ENCODE data around the gene AKR1B1.

The AKR1B1 gene

GRCh38 chr7:134478707-134479106 is 19.8 kb upstream of the AKR1B1 start:
- no peak for TF ChIP-seq CTCF (conservative IDR thresholded peaks at IDR 0.05)
- no peak overlapping the region for H3K27ac ChIP-seq

- no peak overlapping the region for H3K27ac ChIP-seq
Observed at GRCh38 chr7:134477954-134478353, 19.1 kb upstream of the AKR1B1 start.

GRCh38 chr7:134476044-134476443 is 17.1 kb upstream of the AKR1B1 start:
- H3K27ac ChIP-seq: no peak overlapping the region
- TF ChIP-seq CTCF (conservative IDR thresholded peaks at IDR 0.05): no peak

More at GRCh38 chr7:134477954-134478353, 19.1 kb upstream of the AKR1B1 start:
- no peak for TF ChIP-seq CTCF (conservative IDR thresholded peaks at IDR 0.05)

- no peak for TF ChIP-seq CTCF (conservative IDR thresholded peaks at IDR 0.05)
- no peak overlapping the region for H3K27ac ChIP-seq
Observed at GRCh38 chr7:134474828-134475227, 15.9 kb upstream of the AKR1B1 start.

- no peak for TF ChIP-seq CTCF (conservative IDR thresholded peaks at IDR 0.05)
- H3K27ac ChIP-seq: no peak overlapping the region
Observed at GRCh38 chr7:134473861-134474291, 15.0 kb upstream of the AKR1B1 start.

- no peak for TF ChIP-seq CTCF (conservative IDR thresholded peaks at IDR 0.05)
- H3K27ac ChIP-seq: no peak overlapping the region
Observed at GRCh38 chr7:134472572-134473244, 13.8 kb upstream of the AKR1B1 start.

- no peak for TF ChIP-seq CTCF (conservative IDR thresholded peaks at IDR 0.05)
- H3K27ac ChIP-seq: no peak overlapping the region
Observed at GRCh38 chr7:134470864-134471263, 12.0 kb upstream of the AKR1B1 start.

All from VCaP (cell line).